SKM-1 (cell line): ENCODE results near the gene MUL1.

Source experiments
- DNase-seq: peaks from one replicate; lab custom pipeline; 2025; ENCODE audit not compliant: unreplicated experiment; lab: John Stamatoyannopoulos, UW

Gene MUL1

DNA sequence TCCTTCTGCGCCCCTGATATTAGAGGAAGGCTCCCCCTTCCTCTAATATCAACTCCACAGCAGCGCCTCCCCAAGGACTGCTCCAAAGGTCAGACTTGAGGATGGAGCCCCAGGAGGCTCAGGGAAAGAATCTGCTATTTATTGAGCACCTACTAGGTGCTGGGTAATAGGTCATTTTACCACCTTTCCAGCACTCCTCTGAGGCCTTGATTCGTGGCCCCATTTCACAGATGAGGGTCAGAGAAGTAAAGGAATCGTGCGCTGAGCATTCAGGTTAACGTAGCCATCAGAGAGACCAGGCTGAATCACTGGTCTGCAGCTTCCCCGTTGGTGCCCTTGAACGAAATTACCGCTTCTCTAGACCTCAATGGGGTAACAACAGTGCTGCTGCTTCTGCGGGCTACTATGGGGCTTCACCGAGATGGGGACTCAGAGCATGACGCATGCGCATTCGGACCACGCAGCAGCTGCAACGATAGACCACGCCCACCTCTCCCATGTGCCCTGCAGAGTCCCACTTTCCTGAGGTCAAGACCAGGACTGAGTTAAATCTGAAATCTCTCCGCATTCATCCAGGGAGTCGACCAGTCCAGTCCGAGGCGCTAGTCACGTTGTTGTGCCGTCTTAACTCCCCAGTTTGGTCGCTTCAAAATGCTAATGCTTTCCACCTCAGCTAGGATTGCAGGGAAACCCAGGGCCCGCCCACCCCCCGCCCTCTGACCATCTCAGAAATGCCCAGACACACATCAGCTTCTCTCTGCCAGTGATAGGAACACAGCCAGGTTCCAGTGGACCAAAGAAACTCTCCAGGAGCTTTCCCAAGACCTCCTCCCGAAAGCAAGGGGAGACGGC lies 34.9 kb downstream of the MUL1 start:
- DNase-seq: no peak

- DNase-seq: no peak
Measured at GRCh38 chr1:20472121-20472520, 35.8 kb downstream of the MUL1 start.

DNA sequence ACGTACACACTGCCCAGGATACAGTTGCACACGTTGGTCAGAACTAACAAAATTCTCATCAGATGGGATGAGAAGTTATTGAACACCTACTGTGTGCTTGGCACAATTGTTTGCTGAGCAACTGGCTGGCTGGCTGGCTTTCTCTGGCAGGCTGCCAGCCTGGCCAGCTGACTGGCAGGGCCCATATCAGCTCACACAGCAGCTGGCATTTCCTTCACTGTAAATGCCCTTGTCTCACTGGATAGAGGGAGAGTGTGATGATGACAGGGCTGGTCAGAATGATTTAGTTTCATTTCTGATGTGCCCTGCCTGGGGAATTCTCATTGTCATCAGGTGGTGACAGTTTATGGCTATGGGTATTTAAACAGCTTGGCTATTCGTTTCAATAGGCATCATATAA lies 37.8 kb downstream of the MUL1 start:
- no peak for DNase-seq

DNA sequence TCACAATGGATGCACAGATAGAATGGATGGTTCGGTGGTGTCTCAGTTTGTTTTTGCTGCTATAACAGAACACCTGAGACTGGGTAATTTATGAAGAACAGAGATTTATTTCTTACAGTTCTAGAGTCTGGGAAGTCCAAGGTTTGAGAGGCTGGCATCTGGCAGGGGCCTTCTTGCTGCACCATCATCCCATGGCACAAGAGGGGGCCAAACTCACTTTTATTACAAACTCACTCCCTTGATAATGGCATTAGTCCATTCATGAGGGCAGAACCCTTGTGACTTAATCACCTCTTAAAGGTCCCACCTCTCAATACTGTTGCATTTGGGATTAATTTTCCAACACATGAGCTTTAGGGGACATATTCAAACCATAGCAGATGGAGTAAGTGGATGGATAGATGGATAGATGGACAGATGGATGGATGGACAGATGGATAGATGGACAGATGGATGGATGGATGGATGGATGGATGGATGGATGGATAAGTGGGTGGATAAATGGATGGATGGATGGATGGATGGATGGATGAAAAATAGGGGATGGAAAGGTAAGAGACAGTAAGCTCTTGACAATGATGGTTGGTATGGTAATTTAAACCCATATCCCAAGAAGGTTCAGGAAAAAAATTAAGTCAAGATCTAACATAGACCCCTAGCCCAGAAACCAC lies 38.4 kb downstream of the MUL1 start:
- no peak for DNase-seq

DNA sequence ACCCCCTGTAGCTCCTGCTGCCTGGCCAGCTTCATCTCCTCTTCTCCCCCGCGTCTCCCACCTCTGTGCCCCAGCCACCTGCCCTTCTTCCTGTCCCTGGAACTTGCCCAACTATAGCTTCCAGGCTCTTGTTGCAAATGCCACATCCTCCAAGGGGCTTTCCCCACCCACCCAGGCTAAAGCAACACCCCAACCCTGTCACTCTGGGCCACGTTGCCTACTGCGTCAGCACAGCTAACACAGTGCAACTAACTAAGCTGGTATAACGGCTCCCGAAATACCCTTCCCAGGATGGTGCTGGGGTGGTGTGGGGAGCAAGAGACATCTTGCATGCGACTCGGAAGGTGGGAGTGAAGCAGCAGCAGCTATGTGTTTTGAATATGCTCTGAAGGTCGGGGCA lies 41.7 kb downstream of the MUL1 start:
- DNase-seq: no peak

- no peak for DNase-seq
Measured at GRCh38 chr1:20465187-20465586, 42.8 kb downstream of the MUL1 start.

GRCh38 chr1:20463502-20463901 lies 44.4 kb downstream of the MUL1 start:
- no peak for DNase-seq

DNA sequence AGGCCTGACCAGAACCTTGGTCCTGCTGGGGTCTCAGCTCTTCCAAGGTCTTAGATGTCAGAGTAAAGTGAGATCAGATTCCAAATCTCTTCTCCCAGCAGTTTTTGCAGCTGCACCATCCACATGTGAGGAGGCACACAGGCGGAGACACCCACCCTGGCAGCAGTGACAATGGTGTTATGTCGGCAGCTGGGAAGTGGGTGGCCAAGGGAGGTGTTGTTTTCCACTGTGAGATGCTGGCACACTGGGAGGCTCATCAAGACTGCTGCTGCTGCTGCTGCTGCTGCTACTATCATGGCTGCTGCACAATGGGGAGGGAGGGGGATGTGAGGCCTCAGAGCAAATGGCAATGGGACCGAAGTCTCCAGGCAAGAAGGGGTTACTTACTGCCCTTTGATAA lies 45.6 kb downstream of the MUL1 start:
- DNase-seq: no peak

GRCh38 chr1:20458717-20459116 lies 49.2 kb downstream of the MUL1 start:
- DNase-seq: no peak

DNA sequence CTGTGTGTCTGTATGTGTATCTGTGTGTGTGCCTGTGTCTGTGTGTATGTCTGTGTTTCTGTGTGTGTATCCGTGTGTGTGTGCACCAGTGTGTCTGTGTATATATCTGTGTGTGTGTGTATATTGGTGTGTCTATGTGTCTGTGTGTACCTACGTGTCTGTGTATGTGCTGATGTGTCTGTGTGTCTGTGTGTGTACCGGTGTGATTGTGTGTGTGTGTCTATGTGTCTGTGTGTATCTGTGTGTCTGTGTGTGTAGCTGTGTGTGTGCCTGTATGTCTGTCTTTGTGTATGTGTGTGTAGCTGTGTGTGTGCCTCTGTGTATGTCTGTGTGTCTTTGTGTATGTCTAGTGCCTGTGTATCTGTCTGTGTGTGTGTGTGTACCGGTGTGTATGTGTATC lies 53.9 kb downstream of the MUL1 start:
- DNase-seq: no peak

GRCh38 chr1:20449735-20450311 lies 58.1 kb downstream of the MUL1 start:
- no peak for DNase-seq
